SU-DHL-6 (cell line): ENCODE data around the gene CCDC77.

ENCODE experiments used
- H2AFZ ChIP-seq: fragments of 200-600 bp; sonication (generic); 2 replicates; pipeline ENCODE4 v1.6.1; 2014; ENCODE audit warnings: low read depth, mild to moderate bottlenecking, moderate library complexity, mixed read lengths, antibody characterized with exemption, low read length; ENCODE audit not compliant: severe bottlenecking
- H3F3A ChIP-seq: fragments of 200-600 bp; shearing (Covaris generic); 2 replicates; pipeline ENCODE4 v1.6.0; 2016; ENCODE audit warnings: antibody characterized with exemption, mild to moderate bottlenecking; ENCODE audit not compliant: insufficient read depth
- H3K27ac ChIP-seq: fragments of 200-600 bp; sonication (generic); 2 replicates; pipeline ENCODE4 v1.5.1; 2016; ENCODE audit warnings: low read depth, mild to moderate bottlenecking, low read length, moderate library complexity, mixed read lengths
- H3K27me3 ChIP-seq: fragments of 200-600 bp; sonication (generic), shearing (Covaris generic); 2 replicates; pipeline ENCODE4 v1.6.0; 2014; ENCODE audit warnings: mild to moderate bottlenecking, low read length
- H3K36me3 ChIP-seq: fragments of 200-600 bp; sonication (generic); 2 replicates; pipeline ENCODE4 v1.6.1; 2014; ENCODE audit warnings: mild to moderate bottlenecking, low read length, mixed read lengths
- H3K4me2 ChIP-seq: fragments of 300-600, 200-600 bp; shearing (Covaris generic), sonication (generic); 2 replicates; pipeline ENCODE4 v1.6.0; 2014; ENCODE audit warnings: low read length, low read depth, mild to moderate bottlenecking; ENCODE audit not compliant: poor library complexity, severe bottlenecking
- H3K4me3 ChIP-seq: fragments of 200-600 bp; sonication (generic); 2 replicates; pipeline ENCODE4 v1.5.1; 2014; ENCODE audit warnings: antibody characterized with exemption, low read length, mild to moderate bottlenecking, mixed read lengths; ENCODE audit not compliant: insufficient read depth, poor library complexity, severe bottlenecking
- H3K79me2 ChIP-seq: fragments of 200-600 bp; sonication (generic); 2 replicates; pipeline ENCODE4 v1.6.1; 2014; ENCODE audit warnings: mild to moderate bottlenecking, low read length, moderate library complexity; ENCODE audit not compliant: insufficient read depth
- H3K9ac ChIP-seq: fragments of 200-600 bp; sonication (generic); 2 replicates; pipeline ENCODE4 v1.7.0; 2014; ENCODE audit warnings: mild to moderate bottlenecking, low read length
- H3K9me2 ChIP-seq: fragments of 200-600 bp; sonication (generic); replicated peaks from 2 replicates; pipeline ENCODE4 v1.6.1; 2014; ENCODE audit warnings: low read length; ENCODE audit not compliant: insufficient read depth
- H3K9me3 ChIP-seq: fragments of 200-600 bp; sonication (generic); 2 replicates; pipeline ENCODE4 v1.6.1; 2014; ENCODE audit warnings: low read length, mixed read lengths; ENCODE audit not compliant: insufficient read depth
- H4K20me1 ChIP-seq: fragments of 200-600 bp; sonication (generic); 2 replicates; pipeline ENCODE4 v1.6.1; 2014; ENCODE audit warnings: low read depth, mild to moderate bottlenecking, antibody characterized with exemption, low read length, moderate library complexity, mixed read lengths
- EZH2phosphoT487 ChIP-seq: fragments of 200-600 bp; sonication (generic), shearing (Covaris generic); conservative IDR thresholded peaks from 2 replicates; pipeline ENCODE4 v1.6.1; 2018; ENCODE audit warnings: mild to moderate bottlenecking, antibody characterized with exemption, low read length, moderate library complexity, mixed read lengths
- TF ChIP-seq, protein P1 (sequence below): fragments of 200-600 bp; sonication (generic); IDR thresholded peaks from one replicate; pipeline ENCODE4 v1.5.1; 2017; ENCODE audit warnings: antibody characterized with exemption, mild to moderate bottlenecking, low read length, moderate library complexity; ENCODE audit not compliant: insufficient read depth, poor library complexity, severe bottlenecking

The CCDC77 gene

DNA sequence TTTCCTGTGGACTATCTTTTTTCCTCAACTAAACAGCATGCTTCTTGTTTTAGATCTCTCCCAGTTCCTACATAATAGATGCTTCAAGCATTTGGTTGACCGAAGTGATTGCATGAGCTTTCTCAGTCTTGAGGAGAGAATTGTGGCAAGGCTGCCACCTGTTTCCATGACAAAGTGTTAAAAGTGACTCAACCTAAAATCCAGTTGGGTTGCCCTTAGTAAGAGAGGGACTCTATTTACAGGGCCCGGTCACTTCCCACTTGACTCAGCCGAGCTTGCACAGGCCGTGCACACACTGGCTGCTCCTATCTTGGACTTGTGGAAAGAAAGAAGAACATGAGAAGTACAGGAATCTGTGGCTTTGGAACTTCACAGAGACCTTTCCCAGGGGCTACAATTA is 56.2 kb downstream of the CCDC77 start:
- TF ChIP-seq, protein P1, sequence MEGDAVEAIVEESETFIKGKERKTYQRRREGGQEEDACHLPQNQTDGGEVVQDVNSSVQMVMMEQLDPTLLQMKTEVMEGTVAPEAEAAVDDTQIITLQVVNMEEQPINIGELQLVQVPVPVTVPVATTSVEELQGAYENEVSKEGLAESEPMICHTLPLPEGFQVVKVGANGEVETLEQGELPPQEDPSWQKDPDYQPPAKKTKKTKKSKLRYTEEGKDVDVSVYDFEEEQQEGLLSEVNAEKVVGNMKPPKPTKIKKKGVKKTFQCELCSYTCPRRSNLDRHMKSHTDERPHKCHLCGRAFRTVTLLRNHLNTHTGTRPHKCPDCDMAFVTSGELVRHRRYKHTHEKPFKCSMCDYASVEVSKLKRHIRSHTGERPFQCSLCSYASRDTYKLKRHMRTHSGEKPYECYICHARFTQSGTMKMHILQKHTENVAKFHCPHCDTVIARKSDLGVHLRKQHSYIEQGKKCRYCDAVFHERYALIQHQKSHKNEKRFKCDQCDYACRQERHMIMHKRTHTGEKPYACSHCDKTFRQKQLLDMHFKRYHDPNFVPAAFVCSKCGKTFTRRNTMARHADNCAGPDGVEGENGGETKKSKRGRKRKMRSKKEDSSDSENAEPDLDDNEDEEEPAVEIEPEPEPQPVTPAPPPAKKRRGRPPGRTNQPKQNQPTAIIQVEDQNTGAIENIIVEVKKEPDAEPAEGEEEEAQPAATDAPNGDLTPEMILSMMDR = no peak
- TF ChIP-seq EZH2phosphoT487 = no peak
- Histone ChIP-seq H3K36me3 (no peaks in the 10 kb centered on the region), H3K27me3 (no peaks in the 10 kb centered on the region)

DNA sequence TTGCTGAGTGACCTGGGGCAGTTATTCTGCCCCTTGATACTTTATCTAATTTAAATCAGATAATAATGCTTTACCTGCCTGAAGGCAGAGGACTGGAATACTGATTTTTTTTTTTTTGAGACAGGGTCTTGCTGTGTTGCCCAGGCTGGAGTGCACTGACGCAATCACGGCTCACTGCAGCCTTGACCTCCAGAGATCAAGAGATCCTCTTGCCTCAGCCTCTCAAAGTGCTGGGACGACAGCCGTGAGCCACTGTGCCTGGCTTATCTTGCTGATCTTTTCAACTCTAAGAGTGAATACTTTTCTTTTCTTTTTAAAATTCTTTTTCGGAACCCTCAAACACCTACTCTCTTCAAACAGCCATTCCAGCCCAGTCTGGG is 57.6 kb downstream of the CCDC77 start:
- Histone ChIP-seq H3F3A (peaks cover 7% of the 10 kb centered on the region; the same call in 1 of the 2 replicates), H3K27ac (no peak overlapping the region), H2AFZ (no peak overlapping the region), H3K79me2 (no peaks in the 10 kb centered on the region), H3K9me3 (no peaks in the 10 kb centered on the region), H3K9ac (no peak overlapping the region), H3K9me2 (no peaks in the 10 kb centered on the region), H3K4me2 (peak overlapping the region; percentile 54), H4K20me1 (no peaks in the 10 kb centered on the region), H3K4me3 (peak overlapping the region; percentile 20), H3K27me3 (no peaks in the 10 kb centered on the region), H3K36me3 (no peaks in the 10 kb centered on the region)
- no peak for TF ChIP-seq EZH2phosphoT487
- TF ChIP-seq, protein P1 = no peak

More for the DNA sequence above, 56.2 kb downstream of the CCDC77 start:
- H2AFZ ChIP-seq = no peak overlapping the region
- H3K4me2 ChIP-seq = no peak overlapping the region
- no peak overlapping the region for H3K9ac ChIP-seq
- H3K9me2 ChIP-seq = no peaks in the 10 kb centered on the region
- no peak overlapping the region for H3K4me3 ChIP-seq
- no peaks in the 10 kb centered on the region for H3K79me2 ChIP-seq
- no peaks in the 10 kb centered on the region for H4K20me1 ChIP-seq
- no peak overlapping the region for H3K27ac ChIP-seq
- H3K9me3 ChIP-seq = no peaks in the 10 kb centered on the region
- H3F3A ChIP-seq = peaks cover 7% of the 10 kb centered on the region; the same call in 1 of the 2 replicates

DNA sequence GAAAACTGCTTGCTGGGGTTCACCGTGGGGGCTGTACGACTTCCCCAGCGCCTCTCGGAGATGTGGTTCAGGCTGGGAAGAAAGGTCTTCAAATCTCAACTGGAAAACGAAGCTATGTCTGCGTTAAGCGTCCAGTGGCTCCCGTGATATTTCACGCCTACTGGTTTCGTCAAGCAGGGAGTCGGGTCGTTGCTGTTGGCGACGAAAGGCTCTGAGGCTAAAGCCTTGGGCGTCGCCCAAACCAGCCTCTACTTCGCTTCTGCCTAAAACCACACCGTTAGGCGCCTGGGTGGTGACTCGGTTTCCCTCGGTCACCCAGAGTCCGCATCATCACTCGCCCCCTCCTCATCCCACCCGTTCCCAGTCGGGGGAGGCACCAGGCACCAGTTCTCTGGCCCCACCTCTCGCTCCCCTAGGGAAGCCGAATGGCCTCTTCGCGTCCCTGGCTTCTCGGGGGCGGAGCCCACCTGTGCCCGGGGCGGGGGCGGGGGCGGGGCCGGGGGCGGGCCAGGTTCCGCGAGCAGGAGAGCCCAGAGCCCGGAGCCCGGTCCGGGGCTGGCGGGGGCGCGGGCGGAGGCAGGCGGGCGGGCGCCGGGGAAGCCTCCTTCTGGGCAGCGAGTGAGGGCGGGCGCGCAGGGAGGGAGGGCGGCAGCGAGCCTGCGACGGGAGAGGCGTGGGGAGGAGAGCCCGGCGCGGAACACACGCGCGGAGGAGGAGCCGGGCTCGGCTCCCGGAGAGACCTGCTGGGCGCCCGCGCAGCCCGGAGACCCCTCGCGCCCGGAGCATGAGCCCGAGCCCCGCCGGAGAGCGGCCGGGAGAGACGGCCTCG is 58.2 kb downstream of the CCDC77 start, which contains the start of gene B4GALNT3:
B4GALNT3 (plus strand) TSS at position 510 of the 829 bp plus-strand sequence. CDS start 438 bp downstream, outside the sequence.
- Histone ChIP-seq H3K4me2 (peak within 1 kb of the TSS; percentile 54), H3F3A (peaks cover 3% of the 10 kb centered on the region; the same call in 1 of the 2 replicates), H3K36me3 (no peaks in the 10 kb centered on the region), H3K9me2 (no peaks in the 10 kb centered on the region), H3K9me3 (no peaks in the 10 kb centered on the region), H2AFZ (no peak within 1 kb of the TSS), H3K79me2 (no peaks in the 10 kb centered on the region), H3K9ac (no peak within 1 kb of the TSS; the same call in 1 of the 2 replicates), H3K27me3 (no peaks in the 10 kb centered on the region), H4K20me1 (no peaks in the 10 kb centered on the region), H3K4me3 (peak within 1 kb of the TSS; percentile 43), H3K27ac (no peak within 1 kb of the TSS)
- TF ChIP-seq, protein P1 = no peak
- no peak for TF ChIP-seq EZH2phosphoT487
